SU-DHL-6 (cell line): ENCODE measurements around the gene AKAP6.

Experiments used
- EZH2phosphoT487 ChIP-seq: fragments of 200-600 bp; sonication (generic), shearing (Covaris generic); conservative IDR thresholded peaks from 2 replicates; pipeline ENCODE4 v1.6.1; 2018; ENCODE audit warnings: mild to moderate bottlenecking, antibody characterized with exemption, low read length, moderate library complexity, mixed read lengths
- TF ChIP-seq, protein P1 (sequence below): fragments of 200-600 bp; sonication (generic); IDR thresholded peaks from one replicate; pipeline ENCODE4 v1.5.1; 2017; ENCODE audit warnings: antibody characterized with exemption, mild to moderate bottlenecking, low read length, moderate library complexity; ENCODE audit not compliant: insufficient read depth, poor library complexity, severe bottlenecking

DNA sequence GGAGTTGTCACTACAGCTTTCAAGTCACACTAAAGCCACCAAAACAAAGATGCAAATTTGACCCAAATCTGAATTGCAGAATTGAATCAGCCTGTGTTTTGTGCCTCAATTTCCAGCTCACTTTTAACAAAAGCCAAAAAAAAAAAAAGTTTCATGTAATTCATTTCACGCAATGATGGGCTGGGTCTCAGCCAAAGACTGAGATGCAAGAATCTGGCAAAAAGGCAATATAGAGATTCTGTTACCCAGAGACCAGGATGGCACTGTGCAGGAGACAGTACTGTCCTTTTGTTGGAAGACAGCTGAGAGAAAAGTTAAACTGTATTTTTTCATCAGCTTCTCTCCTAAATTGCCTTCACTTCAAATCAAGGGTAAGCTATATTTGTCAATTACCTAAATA lies 403.9 kb downstream of the AKAP6 start:
- TF ChIP-seq, protein P1, sequence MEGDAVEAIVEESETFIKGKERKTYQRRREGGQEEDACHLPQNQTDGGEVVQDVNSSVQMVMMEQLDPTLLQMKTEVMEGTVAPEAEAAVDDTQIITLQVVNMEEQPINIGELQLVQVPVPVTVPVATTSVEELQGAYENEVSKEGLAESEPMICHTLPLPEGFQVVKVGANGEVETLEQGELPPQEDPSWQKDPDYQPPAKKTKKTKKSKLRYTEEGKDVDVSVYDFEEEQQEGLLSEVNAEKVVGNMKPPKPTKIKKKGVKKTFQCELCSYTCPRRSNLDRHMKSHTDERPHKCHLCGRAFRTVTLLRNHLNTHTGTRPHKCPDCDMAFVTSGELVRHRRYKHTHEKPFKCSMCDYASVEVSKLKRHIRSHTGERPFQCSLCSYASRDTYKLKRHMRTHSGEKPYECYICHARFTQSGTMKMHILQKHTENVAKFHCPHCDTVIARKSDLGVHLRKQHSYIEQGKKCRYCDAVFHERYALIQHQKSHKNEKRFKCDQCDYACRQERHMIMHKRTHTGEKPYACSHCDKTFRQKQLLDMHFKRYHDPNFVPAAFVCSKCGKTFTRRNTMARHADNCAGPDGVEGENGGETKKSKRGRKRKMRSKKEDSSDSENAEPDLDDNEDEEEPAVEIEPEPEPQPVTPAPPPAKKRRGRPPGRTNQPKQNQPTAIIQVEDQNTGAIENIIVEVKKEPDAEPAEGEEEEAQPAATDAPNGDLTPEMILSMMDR, result no peak
- TF ChIP-seq EZH2phosphoT487, result no peak
